ENCODE data around the gene EXD1.

DNA sequence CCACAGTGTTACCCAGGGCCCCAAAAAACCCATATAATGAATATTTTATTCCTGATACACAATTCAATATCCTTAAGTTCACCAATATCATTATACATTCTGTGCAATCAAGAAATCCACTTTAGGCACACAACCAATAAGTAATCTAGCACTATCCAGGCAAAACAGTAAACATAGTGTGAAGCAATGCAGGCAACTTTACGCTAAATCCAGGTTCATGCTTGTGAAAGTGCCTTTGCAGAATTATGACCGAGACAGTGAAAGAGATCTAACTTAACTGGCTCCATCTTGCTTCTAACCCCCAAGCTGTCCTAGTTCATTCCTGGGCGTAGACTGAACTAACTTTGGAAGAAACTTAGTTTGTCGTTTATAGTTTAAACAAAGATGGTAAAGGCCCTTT is 80.3 kb downstream of the EXD1 start:
- TF ChIP-seq, protein P1, sequence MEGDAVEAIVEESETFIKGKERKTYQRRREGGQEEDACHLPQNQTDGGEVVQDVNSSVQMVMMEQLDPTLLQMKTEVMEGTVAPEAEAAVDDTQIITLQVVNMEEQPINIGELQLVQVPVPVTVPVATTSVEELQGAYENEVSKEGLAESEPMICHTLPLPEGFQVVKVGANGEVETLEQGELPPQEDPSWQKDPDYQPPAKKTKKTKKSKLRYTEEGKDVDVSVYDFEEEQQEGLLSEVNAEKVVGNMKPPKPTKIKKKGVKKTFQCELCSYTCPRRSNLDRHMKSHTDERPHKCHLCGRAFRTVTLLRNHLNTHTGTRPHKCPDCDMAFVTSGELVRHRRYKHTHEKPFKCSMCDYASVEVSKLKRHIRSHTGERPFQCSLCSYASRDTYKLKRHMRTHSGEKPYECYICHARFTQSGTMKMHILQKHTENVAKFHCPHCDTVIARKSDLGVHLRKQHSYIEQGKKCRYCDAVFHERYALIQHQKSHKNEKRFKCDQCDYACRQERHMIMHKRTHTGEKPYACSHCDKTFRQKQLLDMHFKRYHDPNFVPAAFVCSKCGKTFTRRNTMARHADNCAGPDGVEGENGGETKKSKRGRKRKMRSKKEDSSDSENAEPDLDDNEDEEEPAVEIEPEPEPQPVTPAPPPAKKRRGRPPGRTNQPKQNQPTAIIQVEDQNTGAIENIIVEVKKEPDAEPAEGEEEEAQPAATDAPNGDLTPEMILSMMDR (conservative IDR thresholded peaks at IDR 0.05; ENCODE audit: low read depth in 2 of 2) = no peak
- TF ChIP-seq EZH2phosphoT487 (IDR thresholded peaks at IDR 0.05; ENCODE audit: unreplicated experiment) (no peak), POLR2AphosphoS5 (IDR thresholded peaks at IDR 0.05; ENCODE audit: low read depth) (no peak), NANOG (IDR thresholded peaks at IDR 0.05; ENCODE audit: borderline replicate concordance) (no peak), EZH2 (IDR thresholded peaks at IDR 0.05; ENCODE audit: low read depth, unreplicated experiment) (no peak), CREB1 (CRISPR knock-in tag; IDR thresholded peaks at IDR 0.05; ENCODE audit: low read depth) (no peak), JUNB (IDR thresholded peaks at IDR 0.05; ENCODE audit: unreplicated experiment) (no peak), ZNF114 (CRISPR knock-in tag; IDR thresholded peaks at IDR 0.05) (no peak)
- TF ChIP-seq, protein P2, sequence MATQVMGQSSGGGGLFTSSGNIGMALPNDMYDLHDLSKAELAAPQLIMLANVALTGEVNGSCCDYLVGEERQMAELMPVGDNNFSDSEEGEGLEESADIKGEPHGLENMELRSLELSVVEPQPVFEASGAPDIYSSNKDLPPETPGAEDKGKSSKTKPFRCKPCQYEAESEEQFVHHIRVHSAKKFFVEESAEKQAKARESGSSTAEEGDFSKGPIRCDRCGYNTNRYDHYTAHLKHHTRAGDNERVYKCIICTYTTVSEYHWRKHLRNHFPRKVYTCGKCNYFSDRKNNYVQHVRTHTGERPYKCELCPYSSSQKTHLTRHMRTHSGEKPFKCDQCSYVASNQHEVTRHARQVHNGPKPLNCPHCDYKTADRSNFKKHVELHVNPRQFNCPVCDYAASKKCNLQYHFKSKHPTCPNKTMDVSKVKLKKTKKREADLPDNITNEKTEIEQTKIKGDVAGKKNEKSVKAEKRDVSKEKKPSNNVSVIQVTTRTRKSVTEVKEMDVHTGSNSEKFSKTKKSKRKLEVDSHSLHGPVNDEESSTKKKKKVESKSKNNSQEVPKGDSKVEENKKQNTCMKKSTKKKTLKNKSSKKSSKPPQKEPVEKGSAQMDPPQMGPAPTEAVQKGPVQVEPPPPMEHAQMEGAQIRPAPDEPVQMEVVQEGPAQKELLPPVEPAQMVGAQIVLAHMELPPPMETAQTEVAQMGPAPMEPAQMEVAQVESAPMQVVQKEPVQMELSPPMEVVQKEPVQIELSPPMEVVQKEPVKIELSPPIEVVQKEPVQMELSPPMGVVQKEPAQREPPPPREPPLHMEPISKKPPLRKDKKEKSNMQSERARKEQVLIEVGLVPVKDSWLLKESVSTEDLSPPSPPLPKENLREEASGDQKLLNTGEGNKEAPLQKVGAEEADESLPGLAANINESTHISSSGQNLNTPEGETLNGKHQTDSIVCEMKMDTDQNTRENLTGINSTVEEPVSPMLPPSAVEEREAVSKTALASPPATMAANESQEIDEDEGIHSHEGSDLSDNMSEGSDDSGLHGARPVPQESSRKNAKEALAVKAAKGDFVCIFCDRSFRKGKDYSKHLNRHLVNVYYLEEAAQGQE (IDR thresholded peaks at IDR 0.05; ENCODE audit: unreplicated experiment) = no peak
- TF ChIP-seq, protein P3, sequence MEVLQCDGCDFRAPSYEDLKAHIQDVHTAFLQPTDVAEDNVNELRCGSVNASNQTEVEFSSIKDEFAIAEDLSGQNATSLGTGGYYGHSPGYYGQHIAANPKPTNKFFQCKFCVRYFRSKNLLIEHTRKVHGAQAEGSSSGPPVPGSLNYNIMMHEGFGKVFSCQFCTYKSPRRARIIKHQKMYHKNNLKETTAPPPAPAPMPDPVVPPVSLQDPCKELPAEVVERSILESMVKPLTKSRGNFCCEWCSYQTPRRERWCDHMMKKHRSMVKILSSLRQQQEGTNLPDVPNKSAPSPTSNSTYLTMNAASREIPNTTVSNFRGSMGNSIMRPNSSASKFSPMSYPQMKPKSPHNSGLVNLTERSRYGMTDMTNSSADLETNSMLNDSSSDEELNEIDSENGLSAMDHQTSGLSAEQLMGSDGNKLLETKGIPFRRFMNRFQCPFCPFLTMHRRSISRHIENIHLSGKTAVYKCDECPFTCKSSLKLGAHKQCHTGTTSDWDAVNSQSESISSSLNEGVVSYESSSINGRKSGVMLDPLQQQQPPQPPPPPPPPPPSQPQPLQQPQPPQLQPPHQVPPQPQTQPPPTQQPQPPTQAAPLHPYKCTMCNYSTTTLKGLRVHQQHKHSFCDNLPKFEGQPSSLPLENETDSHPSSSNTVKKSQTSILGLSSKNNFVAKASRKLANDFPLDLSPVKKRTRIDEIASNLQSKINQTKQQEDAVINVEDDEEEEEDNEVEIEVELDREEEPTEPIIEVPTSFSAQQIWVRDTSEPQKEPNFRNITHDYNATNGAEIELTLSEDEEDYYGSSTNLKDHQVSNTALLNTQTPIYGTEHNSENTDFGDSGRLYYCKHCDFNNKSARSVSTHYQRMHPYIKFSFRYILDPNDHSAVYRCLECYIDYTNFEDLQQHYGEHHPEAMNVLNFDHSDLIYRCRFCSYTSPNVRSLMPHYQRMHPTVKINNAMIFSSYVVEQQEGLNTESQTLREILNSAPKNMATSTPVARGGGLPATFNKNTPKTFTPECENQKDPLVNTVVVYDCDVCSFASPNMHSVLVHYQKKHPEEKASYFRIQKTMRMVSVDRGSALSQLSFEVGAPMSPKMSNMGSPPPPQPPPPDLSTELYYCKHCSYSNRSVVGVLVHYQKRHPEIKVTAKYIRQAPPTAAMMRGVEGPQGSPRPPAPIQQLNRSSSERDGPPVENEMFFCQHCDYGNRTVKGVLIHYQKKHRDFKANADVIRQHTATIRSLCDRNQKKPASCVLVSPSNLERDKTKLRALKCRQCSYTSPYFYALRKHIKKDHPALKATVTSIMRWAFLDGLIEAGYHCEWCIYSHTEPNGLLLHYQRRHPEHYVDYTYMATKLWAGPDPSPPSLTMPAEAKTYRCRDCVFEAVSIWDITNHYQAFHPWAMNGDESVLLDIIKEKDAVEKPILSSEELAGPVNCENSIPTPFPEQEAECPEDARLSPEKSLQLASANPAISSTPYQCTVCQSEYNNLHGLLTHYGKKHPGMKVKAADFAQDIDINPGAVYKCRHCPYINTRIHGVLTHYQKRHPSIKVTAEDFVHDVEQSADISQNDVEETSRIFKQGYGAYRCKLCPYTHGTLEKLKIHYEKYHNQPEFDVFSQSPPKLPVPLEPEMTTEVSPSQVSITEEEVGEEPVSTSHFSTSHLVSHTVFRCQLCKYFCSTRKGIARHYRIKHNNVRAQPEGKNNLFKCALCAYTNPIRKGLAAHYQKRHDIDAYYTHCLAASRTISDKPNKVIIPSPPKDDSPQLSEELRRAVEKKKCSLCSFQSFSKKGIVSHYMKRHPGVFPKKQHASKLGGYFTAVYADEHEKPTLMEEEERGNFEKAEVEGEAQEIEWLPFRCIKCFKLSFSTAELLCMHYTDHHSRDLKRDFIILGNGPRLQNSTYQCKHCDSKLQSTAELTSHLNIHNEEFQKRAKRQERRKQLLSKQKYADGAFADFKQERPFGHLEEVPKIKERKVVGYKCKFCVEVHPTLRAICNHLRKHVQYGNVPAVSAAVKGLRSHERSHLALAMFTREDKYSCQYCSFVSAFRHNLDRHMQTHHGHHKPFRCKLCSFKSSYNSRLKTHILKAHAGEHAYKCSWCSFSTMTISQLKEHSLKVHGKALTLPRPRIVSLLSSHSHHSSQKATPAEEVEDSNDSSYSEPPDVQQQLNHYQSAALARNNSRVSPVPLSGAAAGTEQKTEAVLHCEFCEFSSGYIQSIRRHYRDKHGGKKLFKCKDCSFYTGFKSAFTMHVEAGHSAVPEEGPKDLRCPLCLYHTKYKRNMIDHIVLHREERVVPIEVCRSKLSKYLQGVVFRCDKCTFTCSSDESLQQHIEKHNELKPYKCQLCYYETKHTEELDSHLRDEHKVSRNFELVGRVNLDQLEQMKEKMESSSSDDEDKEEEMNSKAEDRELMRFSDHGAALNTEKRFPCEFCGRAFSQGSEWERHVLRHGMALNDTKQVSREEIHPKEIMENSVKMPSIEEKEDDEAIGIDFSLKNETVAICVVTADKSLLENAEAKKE (CRISPR knock-in tag; IDR thresholded peaks at IDR 0.05) = no peak

All from GM23338 (cell line).